Measurements from ENCODE around the gene TMEM132D.
"Not testable (repeated sequence)": the region's sequence is repeated elsewhere in the genome, so short reads cannot be mapped to it uniquely, and the experiment has no call there.

TMEM132D gene

GRCh38 chr12:129203456-129203855 lies 700.4 kb downstream of the TMEM132D start:
- no peaks in the 10 kb centered on the region for H3K36me3 ChIP-seq (ENCODE audit: control insufficient read depth in 2 of 2, insufficient read depth in 2 of 2, low read length in 2 of 2)

GRCh38 chr12:129202109-129202814 lies 701.6 kb downstream of the TMEM132D start:
- Histone ChIP-seq H3K27ac (ENCODE audit: low read depth in 2 of 2, low read length in 2 of 2) (no peak overlapping the region), H3K4me1 (ENCODE audit: control insufficient read depth in 2 of 2, insufficient read depth in 2 of 2, low read length in 2 of 2) (no peaks in the 10 kb centered on the region), H3K27me3 (ENCODE audit: control insufficient read depth in 2 of 2, insufficient read depth in 2 of 2, low read length in 2 of 2) (no peaks in the 10 kb centered on the region), H3K36me3 (ENCODE audit: control insufficient read depth in 2 of 2, insufficient read depth in 2 of 2, low read length in 2 of 2) (no peaks in the 10 kb centered on the region), H3K9ac (ENCODE audit: low read depth in 1 of 2, low read length in 2 of 2) (no peak overlapping the region), H3K4me3 (ENCODE audit: low read length in 2 of 2) (no peak overlapping the region), H3K9me3 (ENCODE audit: control insufficient read depth in 2 of 2, low read length in 2 of 2) (no peaks in the 10 kb centered on the region)

More at GRCh38 chr12:129203456-129203855, 700.4 kb downstream of the TMEM132D start:
- Histone ChIP-seq H3K9ac (ENCODE audit: low read depth in 1 of 2, low read length in 2 of 2) (no peak overlapping the region), H3K27ac (ENCODE audit: low read depth in 2 of 2, low read length in 2 of 2) (no peak overlapping the region), H3K27me3 (ENCODE audit: control insufficient read depth in 2 of 2, insufficient read depth in 2 of 2, low read length in 2 of 2) (no peaks in the 10 kb centered on the region), H3K4me3 (ENCODE audit: low read length in 2 of 2) (no peak overlapping the region), H3K9me3 (ENCODE audit: control insufficient read depth in 2 of 2, low read length in 2 of 2) (no peaks in the 10 kb centered on the region), H3K4me1 (ENCODE audit: control insufficient read depth in 2 of 2, insufficient read depth in 2 of 2, low read length in 2 of 2) (no peaks in the 10 kb centered on the region)

- no peaks in the 10 kb centered on the region for H3K27me3 ChIP-seq (ENCODE audit: control insufficient read depth in 2 of 2, insufficient read depth in 2 of 2, low read length in 2 of 2)
- no peak overlapping the region for H3K9ac ChIP-seq (ENCODE audit: low read depth in 1 of 2, low read length in 2 of 2)
- no peak overlapping the region for H3K27ac ChIP-seq (ENCODE audit: low read depth in 2 of 2, low read length in 2 of 2)
- H3K9me3 ChIP-seq (ENCODE audit: control insufficient read depth in 2 of 2, low read length in 2 of 2), result no peaks in the 10 kb centered on the region
- H3K36me3 ChIP-seq (ENCODE audit: control insufficient read depth in 2 of 2, insufficient read depth in 2 of 2, low read length in 2 of 2), result no peaks in the 10 kb centered on the region
- no peak overlapping the region for H3K4me3 ChIP-seq (ENCODE audit: low read length in 2 of 2)
- H3K4me1 ChIP-seq (ENCODE audit: control insufficient read depth in 2 of 2, insufficient read depth in 2 of 2, low read length in 2 of 2), result no peaks in the 10 kb centered on the region
Measured at GRCh38 chr12:129201029-129201428, 702.8 kb downstream of the TMEM132D start.

GRCh38 chr12:129200576-129200975 lies 703.2 kb downstream of the TMEM132D start:
- no peak overlapping the region for H3K4me3 ChIP-seq (ENCODE audit: low read length in 2 of 2)
- no peaks in the 10 kb centered on the region for H3K36me3 ChIP-seq (ENCODE audit: control insufficient read depth in 2 of 2, insufficient read depth in 2 of 2, low read length in 2 of 2)
- H3K4me1 ChIP-seq (ENCODE audit: control insufficient read depth in 2 of 2, insufficient read depth in 2 of 2, low read length in 2 of 2), result no peaks in the 10 kb centered on the region
- no peaks in the 10 kb centered on the region for H3K27me3 ChIP-seq (ENCODE audit: control insufficient read depth in 2 of 2, insufficient read depth in 2 of 2, low read length in 2 of 2)
- no peak overlapping the region for H3K27ac ChIP-seq (ENCODE audit: low read depth in 2 of 2, low read length in 2 of 2)
- no peak overlapping the region for H3K9ac ChIP-seq (ENCODE audit: low read depth in 1 of 2, low read length in 2 of 2)
- no peaks in the 10 kb centered on the region for H3K9me3 ChIP-seq (ENCODE audit: control insufficient read depth in 2 of 2, low read length in 2 of 2)

GRCh38 chr12:129196927-129197326 lies 706.9 kb downstream of the TMEM132D start:
- Histone ChIP-seq H3K4me3 (ENCODE audit: low read length in 2 of 2) (no peak overlapping the region), H3K9ac (ENCODE audit: low read depth in 1 of 2, low read length in 2 of 2) (no peak overlapping the region), H3K4me1 (ENCODE audit: control insufficient read depth in 2 of 2, insufficient read depth in 2 of 2, low read length in 2 of 2) (no peaks in the 10 kb centered on the region), H3K9me3 (ENCODE audit: control insufficient read depth in 2 of 2, low read length in 2 of 2) (peaks cover 1 to 2% of the 10 kb centered on the region in 2 donors), H3K27ac (ENCODE audit: low read depth in 2 of 2, low read length in 2 of 2) (peak overlapping the region in 1 of 2 donors; percentile 33), H3K27me3 (ENCODE audit: control insufficient read depth in 2 of 2, insufficient read depth in 2 of 2, low read length in 2 of 2) (no peaks in the 10 kb centered on the region), H3K36me3 (ENCODE audit: control insufficient read depth in 2 of 2, insufficient read depth in 2 of 2, low read length in 2 of 2) (no peaks in the 10 kb centered on the region)

GRCh38 chr12:129195081-129195480 lies 708.7 kb downstream of the TMEM132D start:
- peaks cover 1 to 2% of the 10 kb centered on the region in 2 donors for H3K9me3 ChIP-seq (ENCODE audit: control insufficient read depth in 2 of 2, low read length in 2 of 2)
- H3K4me3 ChIP-seq (ENCODE audit: low read length in 2 of 2), result no peak overlapping the region
- H3K27ac ChIP-seq (ENCODE audit: low read depth in 2 of 2, low read length in 2 of 2), result no peak overlapping the region
- no peaks in the 10 kb centered on the region for H3K36me3 ChIP-seq (ENCODE audit: control insufficient read depth in 2 of 2, insufficient read depth in 2 of 2, low read length in 2 of 2)
- no peak overlapping the region for H3K9ac ChIP-seq (ENCODE audit: low read depth in 1 of 2, low read length in 2 of 2)
- H3K27me3 ChIP-seq (ENCODE audit: control insufficient read depth in 2 of 2, insufficient read depth in 2 of 2, low read length in 2 of 2), result no peaks in the 10 kb centered on the region
- no peaks in the 10 kb centered on the region for H3K4me1 ChIP-seq (ENCODE audit: control insufficient read depth in 2 of 2, insufficient read depth in 2 of 2, low read length in 2 of 2)

- Histone ChIP-seq H3K27ac (ENCODE audit: low read depth in 2 of 2, low read length in 2 of 2) (no peak overlapping the region), H3K27me3 (ENCODE audit: control insufficient read depth in 2 of 2, insufficient read depth in 2 of 2, low read length in 2 of 2) (no peaks in the 10 kb centered on the region), H3K9me3 (ENCODE audit: control insufficient read depth in 2 of 2, low read length in 2 of 2) (peaks cover 1 to 2% of the 10 kb centered on the region in 2 donors), H3K4me3 (ENCODE audit: low read length in 2 of 2) (no peak overlapping the region), H3K36me3 (ENCODE audit: control insufficient read depth in 2 of 2, insufficient read depth in 2 of 2, low read length in 2 of 2) (no peaks in the 10 kb centered on the region), H3K9ac (ENCODE audit: low read depth in 1 of 2, low read length in 2 of 2) (no peak overlapping the region), H3K4me1 (ENCODE audit: control insufficient read depth in 2 of 2, insufficient read depth in 2 of 2, low read length in 2 of 2) (no peaks in the 10 kb centered on the region)
Measured at GRCh38 chr12:129193263-129193871, 710.5 kb downstream of the TMEM132D start.

GRCh38 chr12:129190827-129191226 lies 713.0 kb downstream of the TMEM132D start:
- H3K36me3 ChIP-seq (ENCODE audit: control insufficient read depth in 2 of 2, insufficient read depth in 2 of 2, low read length in 2 of 2), result no peaks in the 10 kb centered on the region
- H3K9ac ChIP-seq (ENCODE audit: low read depth in 1 of 2, low read length in 2 of 2), result no peak overlapping the region
- H3K27ac ChIP-seq (ENCODE audit: low read depth in 2 of 2, low read length in 2 of 2), result no peak overlapping the region
- H3K4me1 ChIP-seq (ENCODE audit: control insufficient read depth in 2 of 2, insufficient read depth in 2 of 2, low read length in 2 of 2), result no peaks in the 10 kb centered on the region
- H3K27me3 ChIP-seq (ENCODE audit: control insufficient read depth in 2 of 2, insufficient read depth in 2 of 2, low read length in 2 of 2), result no peaks in the 10 kb centered on the region
- no peak overlapping the region for H3K4me3 ChIP-seq (ENCODE audit: low read length in 2 of 2)
- peaks cover 1 to 2% of the 10 kb centered on the region in 2 donors for H3K9me3 ChIP-seq (ENCODE audit: control insufficient read depth in 2 of 2, low read length in 2 of 2)

GRCh38 chr12:129189879-129190278 lies 713.9 kb downstream of the TMEM132D start:
- not testable (repeated sequence) for H3K9ac ChIP-seq (ENCODE audit: low read depth in 1 of 2, low read length in 2 of 2); H3K27me3 ChIP-seq (ENCODE audit: control insufficient read depth in 2 of 2, insufficient read depth in 2 of 2, low read length in 2 of 2); H3K4me1 ChIP-seq (ENCODE audit: control insufficient read depth in 2 of 2, insufficient read depth in 2 of 2, low read length in 2 of 2); H3K9me3 ChIP-seq (ENCODE audit: control insufficient read depth in 2 of 2, low read length in 2 of 2); H3K4me3 ChIP-seq (ENCODE audit: low read length in 2 of 2); H3K36me3 ChIP-seq (ENCODE audit: control insufficient read depth in 2 of 2, insufficient read depth in 2 of 2, low read length in 2 of 2); H3K27ac ChIP-seq (ENCODE audit: low read depth in 2 of 2, low read length in 2 of 2)

GRCh38 chr12:129186952-129187351 lies 716.9 kb downstream of the TMEM132D start:
- no peak overlapping the region for H3K9ac ChIP-seq (ENCODE audit: low read depth in 1 of 2, low read length in 2 of 2)
- H3K27me3 ChIP-seq (ENCODE audit: control insufficient read depth in 2 of 2, insufficient read depth in 2 of 2, low read length in 2 of 2), result no peaks in the 10 kb centered on the region
- no peak overlapping the region for H3K27ac ChIP-seq (ENCODE audit: low read depth in 2 of 2, low read length in 2 of 2)
- H3K36me3 ChIP-seq (ENCODE audit: control insufficient read depth in 2 of 2, insufficient read depth in 2 of 2, low read length in 2 of 2), result no peaks in the 10 kb centered on the region
- no peaks in the 10 kb centered on the region for H3K9me3 ChIP-seq (ENCODE audit: control insufficient read depth in 2 of 2, low read length in 2 of 2)
- H3K4me3 ChIP-seq (ENCODE audit: low read length in 2 of 2), result no peak overlapping the region
- no peaks in the 10 kb centered on the region for H3K4me1 ChIP-seq (ENCODE audit: control insufficient read depth in 2 of 2, insufficient read depth in 2 of 2, low read length in 2 of 2)
